Measurements from ENCODE around the gene NCAPH2.

DNA sequence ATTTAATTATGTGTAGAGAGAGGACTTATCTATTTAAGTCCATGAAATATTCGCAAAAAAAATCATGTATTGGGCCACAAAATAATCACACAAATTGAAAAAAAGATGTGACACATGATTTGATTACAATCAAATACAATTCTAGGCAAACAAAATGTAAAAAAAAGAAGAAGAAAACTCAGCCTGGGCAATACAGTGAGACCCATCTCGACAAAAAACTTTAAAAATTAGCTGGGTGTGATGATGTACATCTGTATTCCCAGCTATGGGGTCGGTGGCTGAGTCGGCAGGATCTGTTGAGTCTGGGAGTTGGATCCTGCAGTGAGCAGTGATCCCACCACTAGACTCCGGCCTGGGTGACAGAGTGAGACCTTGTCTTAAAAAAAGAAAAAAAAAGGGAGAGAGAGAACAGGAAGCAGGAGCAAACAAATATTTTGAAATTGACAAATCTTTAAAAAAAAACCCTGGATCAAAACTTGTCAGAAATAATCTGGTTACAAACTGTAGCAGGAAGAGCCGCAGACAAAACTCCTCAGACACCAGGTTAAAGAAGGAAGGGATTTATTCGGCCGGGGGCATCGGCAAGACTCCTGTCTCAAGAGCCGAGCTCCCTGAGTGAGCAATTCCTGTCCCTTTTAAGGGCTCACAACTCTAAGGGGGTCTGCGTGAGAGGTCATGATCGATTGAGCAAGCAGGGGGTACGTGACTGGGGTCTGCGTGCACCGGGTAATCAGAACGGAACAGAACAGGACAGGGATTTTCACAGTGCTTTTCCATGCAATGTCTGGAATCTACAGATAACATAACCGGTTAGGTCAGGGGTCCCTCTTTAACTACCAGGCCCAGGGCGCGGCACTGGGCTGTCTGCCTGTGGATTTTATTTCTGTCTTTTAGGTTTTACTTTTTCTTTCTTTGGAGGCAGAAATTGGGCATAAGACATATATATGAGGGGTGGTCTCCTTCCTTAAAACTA is 25.1 kb downstream of the NCAPH2 start:
- TF ChIP-seq, protein P1, sequence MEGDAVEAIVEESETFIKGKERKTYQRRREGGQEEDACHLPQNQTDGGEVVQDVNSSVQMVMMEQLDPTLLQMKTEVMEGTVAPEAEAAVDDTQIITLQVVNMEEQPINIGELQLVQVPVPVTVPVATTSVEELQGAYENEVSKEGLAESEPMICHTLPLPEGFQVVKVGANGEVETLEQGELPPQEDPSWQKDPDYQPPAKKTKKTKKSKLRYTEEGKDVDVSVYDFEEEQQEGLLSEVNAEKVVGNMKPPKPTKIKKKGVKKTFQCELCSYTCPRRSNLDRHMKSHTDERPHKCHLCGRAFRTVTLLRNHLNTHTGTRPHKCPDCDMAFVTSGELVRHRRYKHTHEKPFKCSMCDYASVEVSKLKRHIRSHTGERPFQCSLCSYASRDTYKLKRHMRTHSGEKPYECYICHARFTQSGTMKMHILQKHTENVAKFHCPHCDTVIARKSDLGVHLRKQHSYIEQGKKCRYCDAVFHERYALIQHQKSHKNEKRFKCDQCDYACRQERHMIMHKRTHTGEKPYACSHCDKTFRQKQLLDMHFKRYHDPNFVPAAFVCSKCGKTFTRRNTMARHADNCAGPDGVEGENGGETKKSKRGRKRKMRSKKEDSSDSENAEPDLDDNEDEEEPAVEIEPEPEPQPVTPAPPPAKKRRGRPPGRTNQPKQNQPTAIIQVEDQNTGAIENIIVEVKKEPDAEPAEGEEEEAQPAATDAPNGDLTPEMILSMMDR (IDR thresholded peaks at IDR 0.05) = no peak
- no peak for TF ChIP-seq POLR2A (IDR thresholded peaks at IDR 0.05)
